Esophagus squamous epithelium (tissue), 4 donors: Measurements from ENCODE around the gene CELF2.

Experiments used
- POLR2A ChIP-seq, 4 donors: fragments of 450-650 bp; IDR thresholded peaks; one replicate each; pipeline ENCODE4 v1.6.1; 2017; ENCODE audit warnings: antibody characterized with exemption in 4 of 4, mild to moderate bottlenecking in 4 of 4, moderate library complexity in 3 of 4
- TF ChIP-seq, protein P1 (sequence below), 6 experiments: fragments of 450-650 bp in 4 of 6; fragments of 200-600 bp in 2 of 6; sonication (generic) in 2 of 6; IDR thresholded peaks; one replicate each; pipeline ENCODE4 v1.5.1; 2016 to 2019; ENCODE audit warnings: antibody characterized with exemption in 6 of 6, mild to moderate bottlenecking in 4 of 6, moderate library complexity in 4 of 6

- TF ChIP-seq POLR2A (IDR thresholded peaks at IDR 0.05), result no peak
- TF ChIP-seq, protein P1, sequence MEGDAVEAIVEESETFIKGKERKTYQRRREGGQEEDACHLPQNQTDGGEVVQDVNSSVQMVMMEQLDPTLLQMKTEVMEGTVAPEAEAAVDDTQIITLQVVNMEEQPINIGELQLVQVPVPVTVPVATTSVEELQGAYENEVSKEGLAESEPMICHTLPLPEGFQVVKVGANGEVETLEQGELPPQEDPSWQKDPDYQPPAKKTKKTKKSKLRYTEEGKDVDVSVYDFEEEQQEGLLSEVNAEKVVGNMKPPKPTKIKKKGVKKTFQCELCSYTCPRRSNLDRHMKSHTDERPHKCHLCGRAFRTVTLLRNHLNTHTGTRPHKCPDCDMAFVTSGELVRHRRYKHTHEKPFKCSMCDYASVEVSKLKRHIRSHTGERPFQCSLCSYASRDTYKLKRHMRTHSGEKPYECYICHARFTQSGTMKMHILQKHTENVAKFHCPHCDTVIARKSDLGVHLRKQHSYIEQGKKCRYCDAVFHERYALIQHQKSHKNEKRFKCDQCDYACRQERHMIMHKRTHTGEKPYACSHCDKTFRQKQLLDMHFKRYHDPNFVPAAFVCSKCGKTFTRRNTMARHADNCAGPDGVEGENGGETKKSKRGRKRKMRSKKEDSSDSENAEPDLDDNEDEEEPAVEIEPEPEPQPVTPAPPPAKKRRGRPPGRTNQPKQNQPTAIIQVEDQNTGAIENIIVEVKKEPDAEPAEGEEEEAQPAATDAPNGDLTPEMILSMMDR (IDR thresholded peaks at IDR 0.05), result no peak
Measured at GRCh38 chr10:11232222-11232961, 214.7 kb downstream of the CELF2 start.
